ENCODE data around the gene CHRNB4.
"Not testable (repeated sequence)": the region's sequence is repeated elsewhere in the genome, so short reads cannot be mapped to it uniquely, and the experiment has no call there.

The CHRNB4 gene

GRCh38 chr15:78616506-78616905 lies 24.5 kb downstream of the CHRNB4 start:
- Histone ChIP-seq H3K4me1 (ENCODE audit: control insufficient read depth, low read length) (no peaks in the 10 kb centered on the region), H3K27ac (ENCODE audit: low read depth, low read length) (no peak overlapping the region), H3K4me3 (ENCODE audit: low read length) (no peak overlapping the region), H3K9me3 (ENCODE audit: control insufficient read depth, insufficient read depth, low read length) (no peaks in the 10 kb centered on the region), H3K79me2 (ENCODE audit: control insufficient read depth, low read length) (no peaks in the 10 kb centered on the region), H3K36me3 (ENCODE audit: control insufficient read depth, low read length) (no peaks in the 10 kb centered on the region), H3K9me2 (replicated peaks; ENCODE audit: control insufficient read depth, low read length) (no peaks in the 10 kb centered on the region), H3K4me2 (ENCODE audit: low read length) (no peak overlapping the region), H3F3A (ENCODE audit: control insufficient read depth, insufficient read depth) (no peaks in the 10 kb centered on the region), H3K27me3 (ENCODE audit: control insufficient read depth, low read length) (no peaks in the 10 kb centered on the region), H4K20me1 (ENCODE audit: control insufficient read depth, insufficient read depth, low read depth, low read length) (no peaks in the 10 kb centered on the region)
- TF ChIP-seq EZH2phosphoT487 (IDR thresholded peaks at IDR 0.05; ENCODE audit: borderline replicate concordance, low read length): no peak
- TF ChIP-seq, protein P1, sequence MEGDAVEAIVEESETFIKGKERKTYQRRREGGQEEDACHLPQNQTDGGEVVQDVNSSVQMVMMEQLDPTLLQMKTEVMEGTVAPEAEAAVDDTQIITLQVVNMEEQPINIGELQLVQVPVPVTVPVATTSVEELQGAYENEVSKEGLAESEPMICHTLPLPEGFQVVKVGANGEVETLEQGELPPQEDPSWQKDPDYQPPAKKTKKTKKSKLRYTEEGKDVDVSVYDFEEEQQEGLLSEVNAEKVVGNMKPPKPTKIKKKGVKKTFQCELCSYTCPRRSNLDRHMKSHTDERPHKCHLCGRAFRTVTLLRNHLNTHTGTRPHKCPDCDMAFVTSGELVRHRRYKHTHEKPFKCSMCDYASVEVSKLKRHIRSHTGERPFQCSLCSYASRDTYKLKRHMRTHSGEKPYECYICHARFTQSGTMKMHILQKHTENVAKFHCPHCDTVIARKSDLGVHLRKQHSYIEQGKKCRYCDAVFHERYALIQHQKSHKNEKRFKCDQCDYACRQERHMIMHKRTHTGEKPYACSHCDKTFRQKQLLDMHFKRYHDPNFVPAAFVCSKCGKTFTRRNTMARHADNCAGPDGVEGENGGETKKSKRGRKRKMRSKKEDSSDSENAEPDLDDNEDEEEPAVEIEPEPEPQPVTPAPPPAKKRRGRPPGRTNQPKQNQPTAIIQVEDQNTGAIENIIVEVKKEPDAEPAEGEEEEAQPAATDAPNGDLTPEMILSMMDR (IDR thresholded peaks at IDR 0.05; ENCODE audit: low read depth, low read length, poor library complexity, severe bottlenecking): no peak

DNA sequence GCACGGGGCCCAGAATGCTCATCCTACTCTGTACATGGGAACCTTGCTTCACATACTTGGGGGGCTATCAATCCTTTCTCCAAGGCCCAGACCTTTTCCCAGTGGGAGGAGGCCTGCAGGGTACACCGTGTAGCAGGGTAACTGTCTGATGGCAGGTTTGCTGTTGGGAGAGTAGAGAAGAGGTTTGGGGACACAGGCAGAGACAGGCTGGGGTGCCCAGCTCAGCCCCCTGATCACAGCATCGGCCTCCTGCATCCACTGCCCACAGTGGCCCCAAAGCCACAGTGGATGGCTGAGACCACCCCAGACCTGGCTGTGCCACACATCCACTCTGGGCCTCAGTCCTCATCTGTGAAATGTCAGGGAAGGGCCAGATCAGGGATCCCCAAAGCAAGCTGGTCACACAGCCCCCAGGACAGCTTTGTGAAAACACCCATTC lies 25.8 kb downstream of the CHRNB4 start:
- Histone ChIP-seq H3K36me3 (ENCODE audit: control insufficient read depth, low read length) (no peaks in the 10 kb centered on the region), H3K4me3 (ENCODE audit: low read length) (no peak overlapping the region), H3K27me3 (ENCODE audit: control insufficient read depth, low read length) (no peaks in the 10 kb centered on the region), H3F3A (ENCODE audit: control insufficient read depth, insufficient read depth) (no peaks in the 10 kb centered on the region), H3K9me3 (ENCODE audit: control insufficient read depth, insufficient read depth, low read length) (no peaks in the 10 kb centered on the region), H3K9me2 (replicated peaks; ENCODE audit: control insufficient read depth, low read length) (no peaks in the 10 kb centered on the region), H3K4me1 (ENCODE audit: control insufficient read depth, low read length) (no peaks in the 10 kb centered on the region), H3K79me2 (ENCODE audit: control insufficient read depth, low read length) (no peaks in the 10 kb centered on the region), H4K20me1 (ENCODE audit: control insufficient read depth, insufficient read depth, low read depth, low read length) (no peaks in the 10 kb centered on the region), H3K27ac (ENCODE audit: low read depth, low read length) (no peak overlapping the region), H3K4me2 (ENCODE audit: low read length) (no peak overlapping the region)
- TF ChIP-seq, protein P1 (IDR thresholded peaks at IDR 0.05; ENCODE audit: low read depth, low read length, poor library complexity, severe bottlenecking): no peak
- TF ChIP-seq EZH2phosphoT487 (IDR thresholded peaks at IDR 0.05; ENCODE audit: borderline replicate concordance, low read length): no peak

GRCh38 chr15:78614021-78614420 lies 27.0 kb downstream of the CHRNB4 start:
- H4K20me1 ChIP-seq (ENCODE audit: control insufficient read depth, insufficient read depth, low read depth, low read length): no peaks in the 10 kb centered on the region
- TF ChIP-seq, protein P1 (IDR thresholded peaks at IDR 0.05; ENCODE audit: low read depth, low read length, poor library complexity, severe bottlenecking): no peak
- no peak for TF ChIP-seq EZH2phosphoT487 (IDR thresholded peaks at IDR 0.05; ENCODE audit: borderline replicate concordance, low read length)
- H3K9me3 ChIP-seq (ENCODE audit: control insufficient read depth, insufficient read depth, low read length): no peaks in the 10 kb centered on the region
- no peaks in the 10 kb centered on the region for H3F3A ChIP-seq (ENCODE audit: control insufficient read depth, insufficient read depth)
- no peak overlapping the region for H3K27ac ChIP-seq (ENCODE audit: low read depth, low read length)
- H3K9me2 ChIP-seq (replicated peaks; ENCODE audit: control insufficient read depth, low read length): no peaks in the 10 kb centered on the region
- H3K27me3 ChIP-seq (ENCODE audit: control insufficient read depth, low read length): no peaks in the 10 kb centered on the region
- no peaks in the 10 kb centered on the region for H3K4me1 ChIP-seq (ENCODE audit: control insufficient read depth, low read length)
- no peaks in the 10 kb centered on the region for H3K36me3 ChIP-seq (ENCODE audit: control insufficient read depth, low read length)
- H3K79me2 ChIP-seq (ENCODE audit: control insufficient read depth, low read length): no peaks in the 10 kb centered on the region
- no peak overlapping the region for H3K4me2 ChIP-seq (ENCODE audit: low read length)
- H3K4me3 ChIP-seq (ENCODE audit: low read length): no peak overlapping the region

DNA sequence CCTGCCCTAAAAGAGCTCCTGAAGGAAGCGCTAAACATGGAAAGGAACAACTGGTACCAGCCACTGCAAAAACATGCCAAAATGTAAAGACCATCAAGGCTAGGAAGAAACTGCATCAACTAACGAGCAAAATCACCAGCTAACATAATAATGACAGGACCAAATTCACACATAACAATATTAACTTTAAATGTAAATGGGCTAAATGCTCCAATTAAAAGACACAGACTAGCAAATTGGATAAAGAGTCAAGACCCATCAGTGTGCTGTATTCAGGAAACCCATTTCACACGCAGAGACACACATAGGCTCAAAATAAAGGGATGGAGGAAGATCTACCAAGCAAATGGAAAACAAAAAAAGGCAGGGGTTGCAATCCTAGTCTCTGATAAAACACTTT lies 31.5 kb downstream of the CHRNB4 start:
- H3K9me3 ChIP-seq (ENCODE audit: control insufficient read depth, insufficient read depth, low read length); H3K9me2 ChIP-seq (replicated peaks; ENCODE audit: control insufficient read depth, low read length); H3K79me2 ChIP-seq (ENCODE audit: control insufficient read depth, low read length); H3K4me1 ChIP-seq (ENCODE audit: control insufficient read depth, low read length); H3K4me3 ChIP-seq (ENCODE audit: low read length); H3K4me2 ChIP-seq (ENCODE audit: low read length); H3K27ac ChIP-seq (ENCODE audit: low read depth, low read length); H3K27me3 ChIP-seq (ENCODE audit: control insufficient read depth, low read length); H3F3A ChIP-seq (ENCODE audit: control insufficient read depth, insufficient read depth); H3K36me3 ChIP-seq (ENCODE audit: control insufficient read depth, low read length); H4K20me1 ChIP-seq (ENCODE audit: control insufficient read depth, insufficient read depth, low read depth, low read length): not testable (repeated sequence)
